Sigmoid colon (tissue), 7 donors: ENCODE results near the gene RUNX1. TPM values are rescaled to one million over a fixed set of nuclear protein-coding genes. Genes with fewer than 3 reads are reported as not detected.
A peak's percentile ranks its signal among the peaks of the same experiment; 100 is the strongest.

Experiments
- DNase-seq: peaks from one replicate; pipeline ENCODE4 v3.0.0-alpha.2; 2019
- H3K27ac ChIP-seq, 4 donors: fragments of 200-600 bp; sonication (generic); one replicate each; pipeline ENCODE4 v1.5.1; 2016 to 2019; ENCODE audit warnings: mild to moderate bottlenecking in 1 of 4
- H3K27me3 ChIP-seq, 3 donors: fragments of 200-600 bp; sonication (generic); one replicate each; pipeline ENCODE4 v1.5.1; 2019; ENCODE audit warnings: mild to moderate bottlenecking in 1 of 3
- H3K36me3 ChIP-seq, 4 donors: fragments of 200-600 bp; sonication (generic); one replicate each; pipeline ENCODE4 v1.5.1; 2016 to 2019
- H3K4me1 ChIP-seq, 4 donors: fragments of 200-600 bp; sonication (generic); one replicate each; pipeline ENCODE4 v1.5.1; 2017 to 2019
- H3K4me3 ChIP-seq, 4 donors: fragments of 200-600 bp; sonication (generic); one replicate each; pipeline ENCODE4 v1.5.1; 2017 to 2019; ENCODE audit warnings: mild to moderate bottlenecking in 2 of 4, moderate library complexity in 1 of 4
- H3K9me3 ChIP-seq, 4 donors: fragments of 200-600 bp in 3 of 4; sonication (generic) in 3 of 4; one replicate each; pipeline versions ENCODE4 v1.5.1 to v1.6.1; 2013 to 2019
- EP300 ChIP-seq, 4 donors: sonication (generic); formaldehyde crosslinking; IDR thresholded peaks; one replicate each; pipeline ENCODE4 v1.6.1; 2017; ENCODE audit warnings: antibody characterized with exemption in 4 of 4
- POLR2A ChIP-seq, 2 donors: fragments of 450-650 bp; IDR thresholded peaks; one replicate each; pipeline ENCODE4 v1.6.1; 2016; ENCODE audit warnings: antibody characterized with exemption in 2 of 2, mild to moderate bottlenecking in 2 of 2, moderate library complexity in 2 of 2
- POLR2AphosphoS5 ChIP-seq, 4 donors: sonication (generic); formaldehyde crosslinking; IDR thresholded peaks; one replicate each; pipeline ENCODE4 v1.6.1; 2017; ENCODE audit warnings: antibody characterized with exemption in 4 of 4
- WGBS, 2 donors: extraction: QIAGEN DNeasy Blood & Tissue Kit; methylation state at CpG; one replicate each; pipeline ENCODE4 v1.1.7; 2013; 5-methylcytosine and 5-hydroxymethylcytosine counted together
- intact Hi-C: fragments of 100-400 bp; cut with DNase I; formaldehyde crosslinking; loops from one replicate; pipeline ENCODE4 v1.15.1; 2023
- polyA plus RNA-seq, 3 donors: library from polyadenylated mRNA; stranded (reverse); fragments of 200-250 nt; gene quantifications; one replicate each; pipeline ENCODE4 v1.2.3, GENCODE V29; 2013
- total RNA-seq, 4 donors: library from RNA; depleted of rRNA; stranded (reverse); fragments of >200 nt; gene quantifications; one replicate each; pipeline ENCODE4 v1.1.0, GENCODE V29; 2016
- TF ChIP-seq, protein P1 (sequence below), 4 experiments: fragments of 450-650 bp in 3 of 4; fragments of 200-600 bp in 1 of 4; IDR thresholded peaks; one replicate each; pipeline ENCODE4 v1.5.1; 2016 to 2019; ENCODE audit warnings: antibody characterized with exemption in 4 of 4, mild to moderate bottlenecking in 3 of 4, moderate library complexity in 2 of 4
- donor health status: healthy with polysubstance abuse.
- donor health status: Bipolar disorder and iron deficiency.
- donor health status: healthy.

The RUNX1 gene
- total and polyA plus RNA-seq, 7 donors = 2.8 to 23.3 (median 7.5) TPM

DNA sequence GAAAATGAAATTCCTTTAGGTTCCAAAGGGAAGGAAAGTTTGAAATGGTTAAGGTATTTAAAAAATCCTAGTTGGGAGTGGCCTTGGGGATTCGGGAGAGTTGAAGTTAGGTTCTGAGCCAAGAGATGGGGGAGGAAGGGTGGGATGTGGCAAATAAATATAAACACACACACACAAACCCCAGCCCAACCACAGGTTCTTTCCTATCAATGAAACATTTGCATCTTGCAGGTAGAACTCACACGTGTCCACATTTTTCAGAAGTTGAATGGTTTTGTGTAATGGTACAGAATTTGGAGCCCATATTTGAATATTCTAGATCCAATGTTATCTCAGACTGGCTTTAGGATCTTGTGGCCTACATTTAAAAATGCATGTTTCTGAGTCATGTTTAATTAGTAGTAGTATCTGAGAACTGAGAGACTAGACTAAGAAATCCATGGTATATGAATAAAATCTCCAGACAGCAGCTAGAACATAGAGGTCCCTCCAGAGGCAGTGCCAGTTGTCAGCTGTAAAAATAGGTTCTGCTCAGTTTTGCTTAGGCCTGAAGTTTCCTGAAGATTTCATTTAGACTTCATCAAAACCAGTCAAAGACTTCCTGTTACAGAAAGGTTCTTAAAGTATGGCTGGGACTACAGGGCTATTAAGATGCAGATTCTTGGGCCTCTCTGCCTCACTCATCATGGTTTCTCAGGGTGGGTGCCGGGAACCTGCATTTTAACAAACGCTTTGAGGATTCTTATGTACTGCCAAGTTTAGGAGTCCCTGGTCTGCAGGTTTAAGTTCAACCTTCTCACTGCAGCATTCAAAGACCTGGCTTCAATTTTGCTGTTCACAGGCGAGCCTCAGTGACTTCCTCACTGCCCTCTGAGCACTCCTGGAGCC lies 21.3 kb downstream of the RUNX1 start:
- Histone ChIP-seq H3K27me3 (no peaks in the 10 kb centered on the region), H3K4me3 (no peak overlapping the region), H3K9me3 (no peaks in the 10 kb centered on the region), H3K4me1 (peaks cover 0 to 10% (median 0%) of the 10 kb centered on the region in 4 donors), H3K27ac (no peak overlapping the region), H3K36me3 (no peaks in the 10 kb centered on the region)
- TF ChIP-seq, protein P1, sequence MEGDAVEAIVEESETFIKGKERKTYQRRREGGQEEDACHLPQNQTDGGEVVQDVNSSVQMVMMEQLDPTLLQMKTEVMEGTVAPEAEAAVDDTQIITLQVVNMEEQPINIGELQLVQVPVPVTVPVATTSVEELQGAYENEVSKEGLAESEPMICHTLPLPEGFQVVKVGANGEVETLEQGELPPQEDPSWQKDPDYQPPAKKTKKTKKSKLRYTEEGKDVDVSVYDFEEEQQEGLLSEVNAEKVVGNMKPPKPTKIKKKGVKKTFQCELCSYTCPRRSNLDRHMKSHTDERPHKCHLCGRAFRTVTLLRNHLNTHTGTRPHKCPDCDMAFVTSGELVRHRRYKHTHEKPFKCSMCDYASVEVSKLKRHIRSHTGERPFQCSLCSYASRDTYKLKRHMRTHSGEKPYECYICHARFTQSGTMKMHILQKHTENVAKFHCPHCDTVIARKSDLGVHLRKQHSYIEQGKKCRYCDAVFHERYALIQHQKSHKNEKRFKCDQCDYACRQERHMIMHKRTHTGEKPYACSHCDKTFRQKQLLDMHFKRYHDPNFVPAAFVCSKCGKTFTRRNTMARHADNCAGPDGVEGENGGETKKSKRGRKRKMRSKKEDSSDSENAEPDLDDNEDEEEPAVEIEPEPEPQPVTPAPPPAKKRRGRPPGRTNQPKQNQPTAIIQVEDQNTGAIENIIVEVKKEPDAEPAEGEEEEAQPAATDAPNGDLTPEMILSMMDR (IDR thresholded peaks at IDR 0.05) = no peak
- TF ChIP-seq POLR2AphosphoS5 (IDR thresholded peaks at IDR 0.05) (no peak), EP300 (IDR thresholded peaks at IDR 0.05) (no peak), POLR2A (IDR thresholded peaks at IDR 0.05) (no peak)
- intact Hi-C loops = no loop called here
- no peak for DNase-seq
- 48 to 74% methylated on average over 5 of the region's 5 CpGs for WGBS, 2 donors

DNA sequence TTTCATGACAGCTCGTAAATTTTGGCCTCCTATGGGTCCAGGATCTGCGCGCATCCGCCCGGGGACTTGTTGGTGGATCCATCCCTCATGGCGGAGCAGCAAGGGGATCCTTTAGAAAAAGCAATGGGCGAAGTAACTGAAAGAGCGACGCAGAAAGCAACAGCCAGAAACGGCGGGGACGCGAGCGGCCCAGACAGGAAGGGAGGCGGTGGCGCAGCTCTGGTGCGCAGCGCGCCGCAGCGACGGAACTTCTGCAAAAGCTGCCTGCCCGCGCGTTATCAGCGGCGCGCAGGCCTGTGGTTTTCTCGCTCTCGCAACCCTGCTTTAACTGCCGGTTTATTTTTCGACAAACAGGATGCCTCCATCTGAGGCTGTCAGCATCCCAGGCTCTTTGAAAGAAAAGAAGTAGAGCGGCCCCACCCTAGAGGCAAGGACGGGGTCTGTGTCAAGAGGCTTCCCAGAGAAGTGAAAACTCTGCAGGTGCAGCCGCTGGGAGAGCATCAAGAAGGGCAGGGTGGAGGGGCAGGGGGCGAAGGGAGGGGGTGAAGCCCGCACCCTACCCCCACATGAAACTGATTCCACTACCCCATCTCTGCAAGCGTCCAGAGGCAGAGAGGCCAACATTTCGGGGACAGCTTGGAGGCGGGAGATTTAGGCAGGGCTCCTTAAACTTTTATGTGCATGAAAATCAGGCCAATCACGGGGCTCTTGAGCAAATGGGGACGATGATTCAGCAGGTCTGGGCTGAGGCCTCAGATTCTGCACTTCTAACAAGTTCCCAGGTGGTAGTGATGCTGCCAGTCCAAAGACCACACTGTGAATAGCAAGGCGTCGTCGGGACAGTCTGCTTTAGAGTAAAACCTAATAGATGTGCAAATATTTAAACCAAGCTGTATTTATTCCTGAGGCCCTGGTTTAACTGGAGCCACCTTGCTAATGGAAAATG lies 22.2 kb downstream of the RUNX1 start:
- H3K9me3 ChIP-seq = no peaks in the 10 kb centered on the region
- peak overlapping the region in 1 of 4 donors; percentile 14 for H3K4me3 ChIP-seq
- no peaks in the 10 kb centered on the region for H3K36me3 ChIP-seq
- H3K27me3 ChIP-seq = no peaks in the 10 kb centered on the region
- H3K27ac ChIP-seq = peak overlapping the region in 1 of 4 donors; percentile 31
- peak; percentile 71 for DNase-seq
- 10 to 22% methylated on average over 45 of the region's 45 CpGs for WGBS, 2 donors
- H3K4me1 ChIP-seq = peaks cover 0 to 10% (median 0%) of the 10 kb centered on the region in 4 donors
- intact Hi-C loops = no loop called here
- no peak for TF ChIP-seq EP300 (IDR thresholded peaks at IDR 0.05)
- TF ChIP-seq, protein P1 (IDR thresholded peaks at IDR 0.05) = no peak
- TF ChIP-seq POLR2AphosphoS5 (IDR thresholded peaks at IDR 0.05) = no peak
- no peak for TF ChIP-seq POLR2A (IDR thresholded peaks at IDR 0.05)

DNA sequence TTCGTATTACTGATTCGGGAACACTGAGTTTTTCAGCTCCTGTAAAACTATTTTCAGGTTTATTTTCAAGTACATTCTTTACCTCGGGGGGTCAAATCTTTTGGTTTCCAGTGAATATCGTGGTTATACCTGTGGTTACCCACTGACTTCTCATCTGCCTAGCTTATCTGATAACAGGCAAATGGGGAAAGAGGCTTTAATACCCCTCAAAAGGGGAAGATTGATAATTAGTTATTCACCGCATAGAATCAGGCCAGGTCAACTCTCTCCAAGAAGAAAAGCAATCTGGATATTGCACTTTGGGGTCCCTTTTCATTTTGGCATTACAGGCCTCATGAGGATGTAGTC lies 23.0 kb downstream of the RUNX1 start:
- Histone ChIP-seq H3K27me3 (no peaks in the 10 kb centered on the region), H3K4me1 (peaks cover 0 to 16% (median 6%) of the 10 kb centered on the region in 4 donors), H3K27ac (peak overlapping the region in 1 of 4 donors; percentile 31), H3K9me3 (no peaks in the 10 kb centered on the region), H3K36me3 (no peaks in the 10 kb centered on the region), H3K4me3 (no peak overlapping the region)
- no peak for DNase-seq
- WGBS, 2 donors = 59 to 85% methylated on average over 5 of the region's 5 CpGs
- no peak for TF ChIP-seq POLR2AphosphoS5 (IDR thresholded peaks at IDR 0.05)
- TF ChIP-seq EP300 (IDR thresholded peaks at IDR 0.05) = no peak
- intact Hi-C loops = no loop called here

DNA sequence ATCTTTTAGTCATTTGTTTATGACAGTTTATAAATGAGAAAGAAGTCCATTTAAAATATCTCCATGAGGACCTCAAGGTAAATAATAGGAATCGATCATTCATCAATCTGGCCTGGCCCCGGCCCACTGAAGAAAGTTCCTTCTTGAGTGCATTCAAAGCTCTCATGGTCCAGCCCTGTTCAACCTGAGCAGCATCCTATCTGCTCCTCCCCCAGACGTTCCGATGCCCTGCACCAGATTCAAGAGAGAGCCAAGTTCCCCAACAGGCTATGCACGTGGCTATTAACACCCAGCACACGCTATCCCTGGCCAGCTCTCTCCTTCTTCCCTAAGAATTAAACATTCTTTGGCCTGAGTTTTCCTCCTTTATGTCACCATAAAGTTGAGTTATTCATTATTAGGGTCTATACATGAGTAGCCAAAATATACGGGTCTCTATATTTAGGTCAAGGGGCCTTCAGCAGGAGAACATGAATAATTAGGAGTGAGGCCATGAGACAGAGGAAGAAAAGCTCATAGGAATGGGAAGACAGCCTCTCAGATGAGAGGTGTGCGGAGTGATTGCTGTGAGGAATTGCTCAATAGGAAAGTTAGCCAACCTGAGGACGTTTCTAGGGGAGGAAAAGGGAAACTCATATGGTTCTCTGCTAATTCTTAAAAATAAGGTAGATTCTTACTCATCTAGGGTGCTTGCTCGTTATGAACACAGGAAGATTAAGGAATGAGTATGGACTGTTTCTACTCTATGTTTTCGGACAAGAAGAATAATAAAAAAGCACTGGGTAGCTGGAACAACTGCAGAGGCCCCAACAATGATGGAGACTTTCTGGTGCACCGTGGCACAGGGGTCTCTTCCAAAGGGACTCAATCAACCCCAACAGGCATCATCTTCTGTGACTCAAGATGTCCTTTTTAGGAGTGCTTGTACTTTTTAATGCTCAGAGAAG lies 23.6 kb downstream of the RUNX1 start:
- H3K27ac ChIP-seq = no peak overlapping the region
- intact Hi-C loops = no loop called here
- no peak for DNase-seq
- H3K9me3 ChIP-seq = no peaks in the 10 kb centered on the region
- H3K36me3 ChIP-seq = no peaks in the 10 kb centered on the region
- 74 to 82% methylated on average over 12 of the region's 12 CpGs for WGBS, 2 donors
- H3K27me3 ChIP-seq = no peaks in the 10 kb centered on the region
- peaks cover 0 to 22% (median 12%) of the 10 kb centered on the region in 4 donors for H3K4me1 ChIP-seq
- TF ChIP-seq EP300 (IDR thresholded peaks at IDR 0.05) (no peak), POLR2A (IDR thresholded peaks at IDR 0.05) (no peak), POLR2AphosphoS5 (IDR thresholded peaks at IDR 0.05) (no peak)
- TF ChIP-seq, protein P1 (IDR thresholded peaks at IDR 0.05) = no peak
- H3K4me3 ChIP-seq = no peak overlapping the region
